DND-41 (cell line): ENCODE measurements around the gene OR2L8.

Experiments
- ATAC-seq: fragments of 200-7000 bp; cut with Tn5 transposase; 3 replicates; pipeline ENCODE4 v1.9.1; 2021; ENCODE audit warnings: low read depth; ENCODE audit not compliant: insufficient read depth
- DNase-seq: peaks from one replicate; pipeline ENCODE4 v3.0.0-alpha.2; 2020
- H2AFZ ChIP-seq: 2 replicates; pipeline ENCODE4 v1.6.0; 2012; ENCODE audit warnings: low read depth, low read length
- H3K27ac ChIP-seq: 2 replicates; pipeline ENCODE4 v1.5.1; 2012; ENCODE audit warnings: low read length, inconsistent platforms
- H3K27me3 ChIP-seq: fragments of 200-600 bp; sonication (generic); 2 replicates; pipeline ENCODE4 v1.6.0; 2012; ENCODE audit warnings: low read length, mild to moderate bottlenecking, inconsistent platforms; ENCODE audit not compliant: insufficient read depth, poor library complexity
- H3K36me3 ChIP-seq: 2 replicates; pipeline ENCODE4 v1.5.1; 2012; ENCODE audit warnings: low read length, inconsistent platforms; ENCODE audit not compliant: insufficient read depth
- H3K4me1 ChIP-seq: 2 replicates; pipeline ENCODE4 v1.5.1; 2012; ENCODE audit warnings: mild to moderate bottlenecking, low read length; ENCODE audit not compliant: insufficient read depth
- H3K4me2 ChIP-seq: 2 replicates; pipeline ENCODE4 v1.6.0; 2012; ENCODE audit warnings: mild to moderate bottlenecking, moderate library complexity, low read length, inconsistent platforms; ENCODE audit not compliant: insufficient read depth
- H3K4me3 ChIP-seq, 2 experiments: fragments of 200-600 bp in 1 of 2; shearing (Covaris generic) in 1 of 2; 2 replicates each; pipeline ENCODE4 v1.5.1; 2012 to 2016; ENCODE audit warnings: inconsistent platforms in 2 of 2, low read length in 2 of 2, mild to moderate bottlenecking in 2 of 2, low read depth in 1 of 2, moderate library complexity in 1 of 2
- H3K79me2 ChIP-seq: 2 replicates; pipeline ENCODE4 v1.6.0; 2012; ENCODE audit warnings: low read length, inconsistent platforms; ENCODE audit not compliant: insufficient read depth
- H3K9ac ChIP-seq: 2 replicates; pipeline ENCODE4 v1.6.0; 2012; ENCODE audit warnings: low read depth, mild to moderate bottlenecking, inconsistent platforms, low read length, moderate library complexity
- H3K9me3 ChIP-seq: 2 replicates; pipeline ENCODE4 v1.5.1; 2012; ENCODE audit warnings: low read length, moderate library complexity, mild to moderate bottlenecking, inconsistent platforms; ENCODE audit not compliant: insufficient read depth, severe bottlenecking
- H4K20me1 ChIP-seq: 2 replicates; pipeline ENCODE4 v1.6.0; 2012; ENCODE audit warnings: low read length; ENCODE audit not compliant: insufficient read depth
- CTCF ChIP-seq: IDR thresholded peaks from 2 replicates; pipeline ENCODE4 v1.5.1; 2012; ENCODE audit warnings: borderline replicate concordance, low read length, moderate library complexity, mild to moderate bottlenecking; ENCODE audit not compliant: poor library complexity, severe bottlenecking; ENCODE audit errors: extremely low read depth
- EZH2 ChIP-seq: IDR thresholded peaks from 3 replicates; pipeline ENCODE4 v1.6.1; 2012; ENCODE audit warnings: borderline replicate concordance, low read depth, mild to moderate bottlenecking, moderate library complexity, low read length, inconsistent platforms; ENCODE audit not compliant: severe bottlenecking

The OR2L8 gene

GRCh38 chr1:247905910-247906503 is 42.7 kb upstream of the OR2L8 start:
- Histone ChIP-seq H3K27ac (peak overlapping the region; percentile 63), H3K4me2 (peak overlapping the region; percentile 41; the same call in 1 of the 2 replicates), H3K79me2 (no peaks in the 10 kb centered on the region), H3K9ac (no peak overlapping the region), H3K36me3 (no peaks in the 10 kb centered on the region), H3K4me3 (no peak overlapping the region), H2AFZ (peak overlapping the region; percentile 59), H3K4me1 (peaks cover 21% of the 10 kb centered on the region), H3K9me3 (no peaks in the 10 kb centered on the region), H4K20me1 (no peaks in the 10 kb centered on the region), H3K27me3 (no peaks in the 10 kb centered on the region)
- DNase-seq = no peak
- no peak for TF ChIP-seq EZH2
- TF ChIP-seq CTCF = no peak
- peak; percentile 33 for ATAC-seq

GRCh38 chr1:247906504-247907047 is 42.1 kb upstream of the OR2L8 start:
- no peak for DNase-seq
- Histone ChIP-seq H3K27ac (peak overlapping the region; percentile 63), H3K79me2 (no peaks in the 10 kb centered on the region), H3K9me3 (no peaks in the 10 kb centered on the region), H3K9ac (no peak overlapping the region), H3K4me1 (peaks cover 21% of the 10 kb centered on the region), H3K4me2 (peak overlapping the region; percentile 41; the same call in 1 of the 2 replicates), H2AFZ (peak overlapping the region; percentile 59), H3K27me3 (no peaks in the 10 kb centered on the region), H3K36me3 (no peaks in the 10 kb centered on the region), H4K20me1 (no peaks in the 10 kb centered on the region), H3K4me3 (no peak overlapping the region)
- TF ChIP-seq EZH2 = no peak
- TF ChIP-seq CTCF = no peak
- peak; percentile 95 for ATAC-seq

GRCh38 chr1:247908766-247909165 is 39.9 kb upstream of the OR2L8 start:
- H3K4me2 ChIP-seq = no peak overlapping the region
- H3K9me3 ChIP-seq = no peaks in the 10 kb centered on the region
- H3K4me3 ChIP-seq = no peak overlapping the region
- peaks cover 21% of the 10 kb centered on the region for H3K4me1 ChIP-seq
- H3K27me3 ChIP-seq = no peaks in the 10 kb centered on the region
- H3K36me3 ChIP-seq = no peaks in the 10 kb centered on the region
- H4K20me1 ChIP-seq = no peaks in the 10 kb centered on the region
- H2AFZ ChIP-seq = no peak overlapping the region
- H3K27ac ChIP-seq = no peak overlapping the region
- DNase-seq (no peak), ATAC-seq (no peak)
- H3K79me2 ChIP-seq = no peaks in the 10 kb centered on the region
- H3K9ac ChIP-seq = no peak overlapping the region
- TF ChIP-seq CTCF = no peak
